Measurements from ENCODE around the gene TMEM52. TPM values are rescaled to one million over a fixed set of nuclear protein-coding genes. Genes with fewer than 3 reads are reported as not detected.

TMEM52 gene
- total RNA-seq (2014; rRNA removed; shearing (Covaris generic)): 0.30 and 0.69 TPM in 2 replicates
- 0.37 and 0.45 TPM in 2 replicates for polyA plus RNA-seq (2015; cell fraction: cytosol; rRNA removed)
- polyA plus RNA-seq (2015; cell fraction: nucleus; rRNA removed): 0.40 and 0.48 TPM in 2 replicates

- no peak for DNase-seq (ENCODE audit: low read depth)
Measured at GRCh38 chr1:1918901-1919303, at the start of gene TMEM52. Gene TMEM52, minus strand, starts transcription at chr1:1919279. Its CDS starts 14 bp downstream, at chr1:1919265.

- no peak for DNase-seq (ENCODE audit: low read depth)
Measured at GRCh38 chr1:1967879-1968278, 48.8 kb upstream of the TMEM52 start.

GRCh38 chr1:1967151-1967550 is 48.1 kb upstream of the TMEM52 start:
- no peak for DNase-seq (ENCODE audit: low read depth)

GRCh38 chr1:1966071-1966740 is 47.1 kb upstream of the TMEM52 start:
- no peak for DNase-seq (ENCODE audit: low read depth)

GRCh38 chr1:1965546-1965945 is 46.5 kb upstream of the TMEM52 start:
- no peak for DNase-seq (ENCODE audit: low read depth)

GRCh38 chr1:1964811-1965210 is 45.7 kb upstream of the TMEM52 start:
- DNase-seq (ENCODE audit: low read depth): no peak

GRCh38 chr1:1963570-1963969 is 44.5 kb upstream of the TMEM52 start:
- no peak for DNase-seq (ENCODE audit: low read depth)

DNA sequence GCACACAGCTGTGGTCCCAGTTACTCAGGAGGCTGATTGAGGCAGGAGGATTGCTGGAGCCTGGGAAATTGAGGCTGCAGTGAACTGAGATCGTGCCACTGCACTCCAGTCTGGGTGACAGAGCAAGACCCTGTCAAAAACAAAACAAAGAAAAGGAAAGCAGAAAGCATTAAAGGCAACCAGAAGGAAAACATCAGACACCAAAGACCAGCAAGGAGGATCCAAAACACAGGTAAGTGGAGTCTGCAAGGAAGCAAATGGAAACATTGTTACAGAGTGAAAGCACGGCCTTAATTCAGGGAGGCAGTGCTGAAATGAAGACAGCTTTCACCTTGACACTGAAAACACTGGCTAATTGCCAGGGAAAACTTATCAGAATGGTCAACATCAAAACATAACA is 43.7 kb upstream of the TMEM52 start:
- DNase-seq (ENCODE audit: low read depth): no peak

GRCh38 chr1:1960480-1961196 is 41.6 kb upstream of the TMEM52 start:
- DNase-seq (ENCODE audit: low read depth): no peak

GRCh38 chr1:1959840-1960479 is 40.9 kb upstream of the TMEM52 start:
- peak; percentile 66 for DNase-seq (ENCODE audit: low read depth)

GRCh38 chr1:1959459-1959839 is 40.4 kb upstream of the TMEM52 start:
- DNase-seq (ENCODE audit: low read depth): no peak

DNA sequence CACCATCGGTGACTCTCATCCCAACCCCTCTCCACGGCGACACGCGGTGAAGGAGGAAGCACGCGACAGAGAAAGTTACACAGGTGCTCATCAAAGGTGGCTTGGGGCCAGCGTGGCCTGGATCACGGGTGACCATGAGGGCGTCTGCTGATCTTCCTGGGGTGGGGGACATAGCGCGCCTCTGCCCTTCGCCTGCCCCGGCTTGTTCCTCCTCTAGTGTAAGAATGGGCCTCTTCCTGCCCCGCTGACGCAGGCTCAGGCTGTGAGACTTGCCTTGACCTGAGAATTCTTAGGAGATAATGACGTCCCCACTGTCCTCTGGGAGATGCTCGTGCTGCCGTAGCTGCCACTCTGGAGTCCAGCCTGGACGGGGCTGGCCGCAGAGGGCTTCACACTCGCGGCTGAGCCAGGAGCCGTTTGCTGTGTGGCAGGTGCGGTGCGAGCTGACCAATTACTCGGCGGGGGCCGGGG is 39.0 kb upstream of the TMEM52 start:
- DNase-seq (ENCODE audit: low read depth): no peak

GRCh38 chr1:1957533-1957961 is 38.5 kb upstream of the TMEM52 start:
- no peak for DNase-seq (ENCODE audit: low read depth)

- DNase-seq (ENCODE audit: low read depth): no peak
Measured at GRCh38 chr1:1956586-1957532, 37.8 kb upstream of the TMEM52 start.

GRCh38 chr1:1956101-1956500 is 37.0 kb upstream of the TMEM52 start:
- no peak for DNase-seq (ENCODE audit: low read depth)

DNA sequence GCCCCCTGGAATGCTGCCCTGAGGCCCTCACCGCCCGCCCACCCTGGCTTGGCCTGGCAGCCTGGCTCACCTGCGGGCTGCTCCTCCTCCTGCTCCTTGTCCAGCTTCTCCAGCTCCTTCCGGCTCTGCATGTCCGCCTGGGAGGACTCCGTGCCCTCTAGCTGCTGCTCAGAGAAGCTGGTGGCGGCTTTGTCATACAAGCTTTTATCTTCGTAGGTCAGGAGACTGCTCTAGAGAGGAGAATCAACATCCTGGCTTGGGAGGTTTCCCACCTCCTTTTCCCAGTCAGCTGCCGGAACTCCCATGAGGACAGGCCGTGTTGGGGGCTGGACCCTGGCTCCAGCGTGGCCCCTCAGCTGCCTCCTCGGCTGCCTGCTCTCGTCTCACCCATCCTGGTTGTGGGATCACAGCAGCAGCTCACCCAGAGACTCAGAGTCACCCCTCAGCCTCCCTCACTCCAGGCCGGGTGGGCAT is 36.6 kb upstream of the TMEM52 start:
- no peak for DNase-seq (ENCODE audit: low read depth)

- no peak for DNase-seq (ENCODE audit: low read depth)
Measured at GRCh38 chr1:1954831-1955441, 35.9 kb upstream of the TMEM52 start.

DNA sequence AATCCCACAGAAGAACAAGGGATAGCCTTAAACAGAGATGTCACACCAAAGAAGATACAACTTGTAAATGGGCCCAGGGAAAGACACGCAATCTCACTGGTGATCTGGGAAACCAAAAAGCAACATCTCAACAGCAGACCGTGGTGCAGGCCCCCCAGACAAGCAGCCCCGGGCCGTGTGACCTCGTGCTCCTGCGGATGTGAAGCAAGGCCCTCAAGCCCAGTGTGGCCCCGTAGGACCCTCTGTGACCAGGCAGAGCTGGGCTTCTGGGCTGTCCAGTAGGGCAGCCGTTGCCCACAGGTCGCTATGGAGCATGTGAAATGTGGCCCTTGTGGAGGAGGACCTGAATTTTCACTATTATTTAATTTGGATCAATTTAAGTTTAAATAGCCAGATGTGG is 34.9 kb upstream of the TMEM52 start:
- DNase-seq (ENCODE audit: low read depth): no peak

GRCh38 chr1:1950940-1951339 is 31.9 kb upstream of the TMEM52 start:
- DNase-seq (ENCODE audit: low read depth): no peak

DNA sequence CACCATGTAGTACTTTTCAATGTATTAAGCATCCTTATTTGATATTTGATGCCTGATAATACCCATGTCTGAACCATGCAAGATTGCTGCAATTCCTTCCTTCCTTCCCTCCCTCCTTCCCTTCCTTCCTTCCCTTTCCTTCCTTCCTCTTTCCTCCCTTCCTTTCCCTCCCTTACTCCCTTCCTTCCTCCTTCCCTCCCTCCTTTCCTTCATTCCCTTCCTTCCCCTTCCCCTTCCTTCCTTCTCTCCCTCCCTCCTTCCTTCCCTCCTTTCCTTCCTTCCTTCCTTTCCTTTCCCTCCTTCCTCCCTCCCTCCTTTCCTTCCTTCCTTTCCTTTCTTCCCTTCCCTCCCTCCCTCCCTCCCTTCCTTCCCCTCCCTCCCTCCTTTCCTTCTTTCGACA is 29.7 kb upstream of the TMEM52 start:
- DNase-seq (ENCODE audit: low read depth): no peak
